Right renal pelvis (tissue), 4 donors: ENCODE data around the gene PTCH2. TPM values are rescaled to one million over a fixed set of nuclear protein-coding genes. Genes with fewer than 3 reads are reported as not detected.
"Not testable (repeated sequence)": the region's sequence is repeated elsewhere in the genome, so short reads cannot be mapped to it uniquely, and the experiment has no call there.

Experiments used
- DNase-seq, 4 donors: peaks; one replicate each; pipeline ENCODE4 v3.0.0-alpha.2; 2013; ENCODE audit warnings: low read depth in 4 of 4, low spot score in 3 of 4, missing footprints in 1 of 4
- polyA plus RNA-seq, 4 donors: library from polyadenylated mRNA; unstranded; fragments of 120-200 nt; gene quantifications; one replicate each; pipeline ENCODE4 v1.2.1, GENCODE V29; 2013; ENCODE audit not compliant: insufficient read length in 4 of 4

PTCH2 gene
- polyA plus RNA-seq, 4 donors = 4.5 to 6.2 (median 5.0) TPM

- DNase-seq = no peak
Observed at GRCh38 chr1:44821240-44821715, 21.8 kb downstream of the PTCH2 start.

GRCh38 chr1:44820328-44821239, 22.5 kb downstream of the PTCH2 start:
- no peak for DNase-seq

GRCh38 chr1:44819608-44820327, 23.3 kb downstream of the PTCH2 start:
- peak in 3 of 4 donors; percentile 80 to 90 (median 86) for DNase-seq

GRCh38 chr1:44819196-44819607, 23.9 kb downstream of the PTCH2 start:
- DNase-seq = no peak

- no peak for DNase-seq
Observed at GRCh38 chr1:44817771-44818495, 25.1 kb downstream of the PTCH2 start.

GRCh38 chr1:44817307-44817706, 25.7 kb downstream of the PTCH2 start:
- DNase-seq = no peak

- DNase-seq = not testable (repeated sequence)
Observed at GRCh38 chr1:44815926-44816325, 27.1 kb downstream of the PTCH2 start.

- DNase-seq = no peak
Observed at GRCh38 chr1:44812822-44813543, 30.1 kb downstream of the PTCH2 start.

- DNase-seq = no peak
Observed at GRCh38 chr1:44811234-44811633, 31.8 kb downstream of the PTCH2 start.

GRCh38 chr1:44810762-44811105, 32.3 kb downstream of the PTCH2 start:
- DNase-seq = not testable (repeated sequence)

- DNase-seq = no peak
Observed at GRCh38 chr1:44810101-44810761, 32.8 kb downstream of the PTCH2 start.

GRCh38 chr1:44808938-44809917, 33.8 kb downstream of the PTCH2 start:
- no peak for DNase-seq

GRCh38 chr1:44808063-44808937, 34.8 kb downstream of the PTCH2 start, which contains the start of gene BTBD19:
BTBD19 (plus strand) TSS chr1:44808523; CDS start chr1:44808821, 298 bp downstream.
- DNase-seq = peak in 1 of 4 donors; percentile 78

GRCh38 chr1:44807364-44808062, 35.5 kb downstream of the PTCH2 start:
- DNase-seq = peak in 2 of 4 donors; percentile 86 to 90

GRCh38 chr1:44806704-44807363, 36.2 kb downstream of the PTCH2 start, which contains the start of gene DYNLT4:
DYNLT4 (minus strand) TSS chr1:44807351; CDS start chr1:44806668, 683 bp downstream.
- DNase-seq = no peak

- DNase-seq = no peak
Observed at GRCh38 chr1:44806025-44806703, 36.9 kb downstream of the PTCH2 start.
